SK-N-SH (cell line): ENCODE data around the gene DLG2. TPM values are rescaled to one million over a fixed set of nuclear protein-coding genes. Genes with fewer than 3 reads are reported as not detected.

Experiments
- CTCF ChIA-PET: fragments of 300-600, 350-600 bp; formaldehyde crosslinking; extraction: SDS; loops from one replicate; lab custom pipeline; 2021; lab: Yijun Ruan, JAX
- POLR2A ChIA-PET: fragments of 350-600 bp; sonication (Branson Sonifier 250); formaldehyde crosslinking; extraction: SDS; loops from one replicate; lab custom pipeline; 2020; ENCODE audit warnings: antibody characterized with exemption, inconsistent platforms; lab: Yijun Ruan, JAX
- DNase-seq: peaks from one replicate; pipeline ENCODE4 v3.0.0; 2012
- H2AFZ ChIP-seq: fragments of 200-600 bp; sonication (generic); 2 replicates; pipeline ENCODE4 v1.8.1; 2016; ENCODE audit warnings: antibody characterized with exemption, mild to moderate bottlenecking, low read depth
- H3F3A ChIP-seq: fragments of 200-600 bp; sonication (generic); replicated peaks from 2 replicates; pipeline ENCODE3; 2016; ENCODE audit warnings: antibody characterized with exemption, mild to moderate bottlenecking; ENCODE audit not compliant: insufficient read depth
- H3K27ac ChIP-seq, 2 experiments: fragments of 200-500 bp in 1 of 2; fragments of 200-600 bp in 1 of 2; sonication (Bioruptor generic) in 1 of 2; sonication (generic), shearing (Covaris generic) in 1 of 2; 2 replicates each; pipeline versions ENCODE4 v1.5.1 to v1.6.1; 2014 to 2016; ENCODE audit warnings: low read depth in 2 of 2, inconsistent platforms in 1 of 2, low read length in 1 of 2, mild to moderate bottlenecking in 1 of 2, mixed read lengths in 1 of 2
- H3K27me3 ChIP-seq: fragments of 200-600 bp; sonication (generic), shearing (Covaris generic); 2 replicates; pipeline ENCODE4 v1.6.1; 2016; ENCODE audit warnings: mixed run types; ENCODE audit not compliant: insufficient read depth
- H3K36me3 ChIP-seq, 2 experiments: fragments of 200-500 bp in 1 of 2; fragments of 200-600 bp in 1 of 2; sonication (Bioruptor generic) in 1 of 2; sonication (generic) in 1 of 2; replicated peaks in 1 of 2; 2 replicates each; pipeline versions ENCODE3 to v1.5.1; 2014 to 2016; ENCODE audit warnings: low read length in 1 of 2, mild to moderate bottlenecking in 1 of 2; ENCODE audit not compliant: insufficient read depth in 2 of 2, control insufficient read depth in 1 of 2
- H3K4me1 ChIP-seq, 2 experiments: fragments of 200-500 bp in 1 of 2; fragments of 200-600 bp in 1 of 2; sonication (Bioruptor generic) in 1 of 2; sonication (generic), shearing (Covaris generic) in 1 of 2; 2 replicates each; pipeline versions ENCODE4 v1.5.1 to v1.6.1; 2014 to 2016; ENCODE audit warnings: low read depth in 1 of 2, low read length in 1 of 2, mixed run types in 1 of 2; ENCODE audit not compliant: insufficient read depth in 2 of 2, control insufficient read depth in 1 of 2
- H3K4me2 ChIP-seq: fragments of 200-600 bp; sonication (generic), shearing (Covaris generic); 2 replicates; pipeline ENCODE4 v1.6.1; 2017; ENCODE audit warnings: mixed run types
- H3K4me3 ChIP-seq, 2 experiments: fragments of 200-500 bp in 1 of 2; fragments of 200-600 bp in 1 of 2; sonication (Bioruptor generic) in 1 of 2; sonication (generic), shearing (Covaris generic) in 1 of 2; 2 replicates each; pipeline versions ENCODE4 v1.5.1 to v1.8.1; 2014 to 2016; ENCODE audit warnings: low read depth in 2 of 2, inconsistent platforms in 1 of 2, low read length in 1 of 2, mild to moderate bottlenecking in 1 of 2, mixed read lengths in 1 of 2, moderate library complexity in 1 of 2
- H3K79me2 ChIP-seq: fragments of 200-600 bp; sonication (generic); 2 replicates; pipeline ENCODE4 v1.8.1; 2017; ENCODE audit warnings: mild to moderate bottlenecking; ENCODE audit not compliant: insufficient read depth
- H3K9ac ChIP-seq: fragments of 200-600 bp; sonication (generic); 2 replicates; pipeline ENCODE4 v1.6.1; 2017; ENCODE audit warnings: mixed run types
- H3K9me2 ChIP-seq: fragments of 200-600 bp; sonication (generic); 2 replicates; pipeline ENCODE4 v1.6.1; 2017; ENCODE audit warnings: mixed run types
- H3K9me3 ChIP-seq: fragments of 200-600 bp; sonication (generic); 2 replicates; pipeline ENCODE4 v1.6.1; 2017; ENCODE audit warnings: mixed run types, mild to moderate bottlenecking, moderate library complexity
- H4K20me1 ChIP-seq: fragments of 200-600 bp; sonication (generic); 2 replicates; pipeline ENCODE4 v1.6.1; 2017; ENCODE audit warnings: mild to moderate bottlenecking, mixed run types; ENCODE audit not compliant: insufficient read depth
- FOXJ3 ChIP-seq: sonication (generic); formaldehyde crosslinking; IDR thresholded peaks from 2 replicates; pipeline ENCODE4 v1.5.1; 2020; ENCODE audit warnings: mild to moderate bottlenecking, missing genetic modification reagents
- GATA2 ChIP-seq: sonication (generic); formaldehyde crosslinking; IDR thresholded peaks from 2 replicates; pipeline ENCODE4 v1.5.0; 2020; ENCODE audit warnings: mild to moderate bottlenecking, missing genetic modification reagents
- NFIC ChIP-seq: IDR thresholded peaks from 2 replicates; pipeline ENCODE4 v1.4.0; 2012; ENCODE audit warnings: borderline replicate concordance
- NRF1 ChIP-seq: IDR thresholded peaks from 2 replicates; pipeline ENCODE4 v1.6.1; 2012; ENCODE audit warnings: low read depth, mild to moderate bottlenecking, low read length
- POLR2AphosphoS5 ChIP-seq: IDR thresholded peaks from 2 replicates; pipeline ENCODE4 v1.6.1; 2012; ENCODE audit warnings: low read depth, low read length
- SIN3A ChIP-seq: IDR thresholded peaks from 2 replicates; pipeline ENCODE4 v1.6.1; 2012; ENCODE audit warnings: low read depth, mild to moderate bottlenecking, low read length, moderate library complexity, borderline replicate concordance
- WGBS: methylation state at CpG from one replicate; pipeline ENCODE4 v1.1.6; 2017; ENCODE audit warnings: low lambda C conversion rate; 5-methylcytosine and 5-hydroxymethylcytosine counted together
- polyA plus RNA-seq, 3 experiments: library from polyadenylated mRNA; depleted of rRNA; stranded (reverse); fragments of >200 nt; gene quantifications; 2 replicates each; pipeline ENCODE4 v1.2.3, GENCODE V29; 2012
- TF ChIP-seq, protein P1 (sequence below): IDR thresholded peaks from 2 replicates; pipeline ENCODE4 v1.4.0; 2012; ENCODE audit warnings: low read depth
- TF ChIP-seq, protein P2 (sequence below): IDR thresholded peaks from 2 replicates; pipeline ENCODE4 v1.4.0; 2012; ENCODE audit warnings: low read depth, borderline replicate concordance

Gene DLG2
- polyA plus RNA-seq, 1 of the 3 experiments (the other 2 are of a cell fraction) = 0.21 TPM

DNA sequence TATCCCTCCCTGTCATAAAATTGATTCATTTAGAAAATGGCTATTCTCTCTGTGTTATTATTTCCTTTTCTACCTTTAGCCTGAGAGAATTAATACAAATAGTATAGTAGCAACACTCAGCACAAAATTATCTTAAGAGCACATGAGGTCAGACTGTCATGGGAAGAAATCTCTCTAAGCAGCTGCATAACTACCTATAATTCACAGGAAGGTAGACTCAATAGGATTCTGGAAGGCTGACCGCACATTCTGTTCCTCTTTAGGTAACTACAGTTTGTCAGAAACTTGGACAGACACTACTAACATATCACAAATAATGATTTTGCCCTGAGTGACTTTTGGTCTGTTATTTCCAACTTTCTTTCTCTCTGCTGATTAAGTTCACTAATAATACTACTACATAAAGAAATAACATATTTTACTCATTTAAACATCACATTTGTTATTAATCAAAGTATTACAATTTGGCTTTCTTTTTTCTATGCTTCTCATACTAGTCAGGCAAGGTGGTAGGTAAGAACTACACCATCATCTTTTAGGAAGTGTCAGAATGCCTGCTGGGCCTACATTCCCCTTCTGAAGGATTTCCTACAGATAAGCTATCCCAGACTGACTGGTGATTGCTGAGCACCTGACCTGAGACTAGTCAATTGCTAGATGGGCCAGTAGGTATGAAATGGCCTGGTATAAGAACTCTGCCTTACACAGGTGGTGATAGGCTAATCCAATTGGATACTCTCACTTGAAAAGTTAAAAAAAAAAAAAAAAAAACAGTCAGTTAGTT is 325.1 kb downstream of the DLG2 start (continued):
- TF ChIP-seq SIN3A (no peak), POLR2AphosphoS5 (no peak), FOXJ3 (CRISPR knock-in tag) (no peak)

DNA sequence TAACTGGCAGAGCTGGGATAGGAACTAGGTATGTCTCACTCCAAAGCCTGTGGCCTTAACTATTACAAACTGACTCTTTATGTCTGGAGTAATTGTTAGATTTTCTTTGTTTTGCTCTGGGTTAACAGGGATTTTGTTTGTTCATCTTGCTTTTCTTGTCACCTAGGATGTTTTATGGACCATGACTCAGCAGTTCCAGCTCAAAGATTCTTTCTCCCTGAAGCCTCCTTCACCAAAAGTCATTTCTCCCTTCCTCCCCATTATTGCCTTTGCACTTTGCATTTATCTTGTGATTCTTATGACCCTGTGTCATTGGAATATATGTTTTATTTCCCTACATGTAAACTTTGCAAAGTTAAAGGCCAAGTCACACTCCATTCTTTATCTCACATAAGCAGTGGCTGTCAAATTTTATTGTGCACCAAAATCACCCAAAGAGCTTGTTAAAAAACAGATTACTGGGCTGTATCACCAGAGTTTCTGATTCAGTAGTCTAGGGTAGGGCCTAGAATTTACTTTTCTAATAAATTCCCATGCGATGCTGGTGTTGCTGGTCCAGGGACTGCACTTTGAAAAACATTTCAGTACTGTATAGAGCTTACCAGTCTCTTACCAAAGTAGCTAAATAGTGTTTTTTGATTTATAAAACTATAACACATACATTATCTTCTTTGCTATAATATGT is 327.7 kb downstream of the DLG2 start:
- H4K20me1 ChIP-seq = no peaks in the 10 kb centered on the region
- no peaks in the 10 kb centered on the region for H3K36me3 ChIP-seq
- H3K4me3 ChIP-seq = no peak overlapping the region
- H3F3A ChIP-seq = no peaks in the 10 kb centered on the region
- ChIA-PET CTCF (no interaction called here), POLR2A (no interaction called here)
- no peak overlapping the region for H3K9ac ChIP-seq
- H3K4me2 ChIP-seq = no peak overlapping the region
- H3K27ac ChIP-seq = no peak overlapping the region
- no peak overlapping the region for H2AFZ ChIP-seq
- 12% methylated on average over 1 of the region's 1 CpG for WGBS
- no peak for DNase-seq
- H3K79me2 ChIP-seq = no peaks in the 10 kb centered on the region
- no peaks in the 10 kb centered on the region for H3K9me3 ChIP-seq
- TF ChIP-seq NRF1 (no peak), NFIC (no peak)
- TF ChIP-seq, protein P1, sequence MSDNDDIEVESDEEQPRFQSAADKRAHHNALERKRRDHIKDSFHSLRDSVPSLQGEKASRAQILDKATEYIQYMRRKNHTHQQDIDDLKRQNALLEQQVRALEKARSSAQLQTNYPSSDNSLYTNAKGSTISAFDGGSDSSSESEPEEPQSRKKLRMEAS = no peak
- TF ChIP-seq, protein P2, sequence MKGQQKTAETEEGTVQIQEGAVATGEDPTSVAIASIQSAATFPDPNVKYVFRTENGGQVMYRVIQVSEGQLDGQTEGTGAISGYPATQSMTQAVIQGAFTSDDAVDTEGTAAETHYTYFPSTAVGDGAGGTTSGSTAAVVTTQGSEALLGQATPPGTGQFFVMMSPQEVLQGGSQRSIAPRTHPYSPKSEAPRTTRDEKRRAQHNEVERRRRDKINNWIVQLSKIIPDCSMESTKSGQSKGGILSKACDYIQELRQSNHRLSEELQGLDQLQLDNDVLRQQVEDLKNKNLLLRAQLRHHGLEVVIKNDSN = no peak
- no peaks in the 10 kb centered on the region for H3K9me2 ChIP-seq
- H3K27me3 ChIP-seq = no peaks in the 10 kb centered on the region
- no peaks in the 10 kb centered on the region for H3K4me1 ChIP-seq

DNA sequence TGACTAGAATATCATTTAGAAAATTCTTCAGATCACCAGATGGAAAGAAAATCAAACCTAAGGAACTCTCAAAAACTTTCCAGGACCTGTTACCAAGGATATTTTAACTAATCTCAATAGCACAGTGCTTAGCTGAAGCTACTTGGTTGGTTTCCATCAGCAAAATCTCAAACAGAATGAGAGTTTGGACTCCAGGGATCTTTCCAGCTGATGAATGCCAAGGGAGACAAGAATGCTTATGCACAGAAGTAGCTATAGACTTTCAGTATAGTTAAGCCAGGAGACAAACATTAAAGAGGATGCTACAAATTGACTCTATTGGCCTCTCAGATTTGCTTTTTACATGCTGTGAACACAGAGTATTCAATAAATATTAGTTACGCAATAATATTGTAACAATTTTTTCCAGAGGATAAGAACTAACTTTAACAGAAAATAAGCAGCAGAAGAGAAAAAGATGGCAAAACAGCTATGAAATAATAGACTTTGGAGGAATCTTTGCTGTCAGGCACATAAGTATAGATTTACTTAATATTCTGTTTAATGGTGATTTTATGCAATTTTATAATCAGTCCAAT is 331.4 kb downstream of the DLG2 start:
- Histone ChIP-seq H3K36me3 (no peaks in the 10 kb centered on the region), H3K27ac (no peak overlapping the region), H3K4me1 (no peaks in the 10 kb centered on the region), H3K79me2 (no peaks in the 10 kb centered on the region), H3K4me3 (no peak overlapping the region), H3K9ac (no peak overlapping the region), H4K20me1 (no peaks in the 10 kb centered on the region), H3K4me2 (no peak overlapping the region), H3K9me3 (no peaks in the 10 kb centered on the region), H3K9me2 (no peaks in the 10 kb centered on the region), H2AFZ (no peak overlapping the region), H3F3A (no peaks in the 10 kb centered on the region), H3K27me3 (no peaks in the 10 kb centered on the region)
- no peak for DNase-seq
- ChIA-PET POLR2A (no interaction called here), CTCF (no interaction called here)
- 93% methylated on average over 1 of the region's 1 CpG for WGBS
- TF ChIP-seq GATA2 (CRISPR knock-in tag) = no peak
